ENCODE measurements around the gene TOP1.
"Not testable (repeated sequence)": the region's sequence is repeated elsewhere in the genome, so short reads cannot be mapped to it uniquely, and the experiment has no call there.

Gene TOP1

GRCh38 chr20:41028359-41029149 lies at the start of gene TOP1:
Gene TOP1, plus strand, starts transcription at chr20:41028822. Its CDS starts 246 bp downstream, at chr20:41029068.
- peak; percentile 100 for DNase-seq

- DNase-seq, result peak; percentile 36
Measured at GRCh38 chr20:40979247-40979646, 49.4 kb upstream of the TOP1 start.

GRCh38 chr20:40980106-40980827 lies 48.4 kb upstream of the TOP1 start:
- no peak for DNase-seq

GRCh38 chr20:40980828-40981310 lies 47.8 kb upstream of the TOP1 start:
- DNase-seq, result no peak

GRCh38 chr20:40982415-40983145 lies 46.0 kb upstream of the TOP1 start:
- DNase-seq, result peak; percentile 47

GRCh38 chr20:40983898-40984297 lies 44.7 kb upstream of the TOP1 start:
- DNase-seq, result no peak

GRCh38 chr20:40984496-40984895 lies 44.1 kb upstream of the TOP1 start:
- no peak for DNase-seq

- DNase-seq, result no peak
Measured at GRCh38 chr20:40986774-40987173, 41.8 kb upstream of the TOP1 start.

- peak; percentile 80 for DNase-seq
Measured at GRCh38 chr20:40990542-40991120, 38.0 kb upstream of the TOP1 start.

GRCh38 chr20:40991181-40991889 lies 37.3 kb upstream of the TOP1 start:
- DNase-seq, result no peak

- DNase-seq, result no peak
Measured at GRCh38 chr20:40992349-40993113, 36.1 kb upstream of the TOP1 start.

GRCh38 chr20:40993794-40994540 lies 34.7 kb upstream of the TOP1 start:
- DNase-seq, result no peak

- DNase-seq, result no peak
Measured at GRCh38 chr20:40996326-40996725, 32.3 kb upstream of the TOP1 start.

- peak; percentile 76 for DNase-seq
Measured at GRCh38 chr20:40997116-40997515, 31.5 kb upstream of the TOP1 start.

GRCh38 chr20:40999841-41000240 lies 28.8 kb upstream of the TOP1 start:
- DNase-seq, result no peak

- DNase-seq, result no peak
Measured at GRCh38 chr20:41000628-41001027, 28.0 kb upstream of the TOP1 start.

GRCh38 chr20:41001497-41001896 lies 27.1 kb upstream of the TOP1 start:
- no peak for DNase-seq

GRCh38 chr20:41002842-41003142 lies 25.8 kb upstream of the TOP1 start:
- no peak for DNase-seq

- DNase-seq, result peak; percentile 81
Measured at GRCh38 chr20:41003143-41003935, 25.3 kb upstream of the TOP1 start.

- not testable (repeated sequence) for DNase-seq
Measured at GRCh38 chr20:41003936-41004294, 24.7 kb upstream of the TOP1 start.

Measured in NCI-H146 (cell line).